Coronary artery (tissue), 2 donors: Measurements from ENCODE around the gene NHSL2.

Experiments
- DNase-seq: peaks from one replicate; pipeline ENCODE4 v3.0.0-alpha.2; 2017; ENCODE audit warnings: low spot score
- H3K27ac ChIP-seq, 2 donors: fragments of 200-600 bp; sonication (generic); one replicate each; pipeline ENCODE4 v1.5.1; 2016 to 2019
- H3K4me3 ChIP-seq: fragments of 200-600 bp; sonication (generic); 2 replicates; pipeline ENCODE4 v1.5.1; 2016; ENCODE audit warnings: mild to moderate bottlenecking, moderate library complexity
- CTCF ChIP-seq: fragments of 200-600 bp; sonication (generic); IDR thresholded peaks from one replicate; pipeline ENCODE4 v1.5.1; 2019; ENCODE audit warnings: antibody characterized with exemption

Gene NHSL2

GRCh38 chrX:72080800-72081199, 170.2 kb downstream of the NHSL2 start:
- peak overlapping the region; percentile 28 for H3K4me3 ChIP-seq

DNA sequence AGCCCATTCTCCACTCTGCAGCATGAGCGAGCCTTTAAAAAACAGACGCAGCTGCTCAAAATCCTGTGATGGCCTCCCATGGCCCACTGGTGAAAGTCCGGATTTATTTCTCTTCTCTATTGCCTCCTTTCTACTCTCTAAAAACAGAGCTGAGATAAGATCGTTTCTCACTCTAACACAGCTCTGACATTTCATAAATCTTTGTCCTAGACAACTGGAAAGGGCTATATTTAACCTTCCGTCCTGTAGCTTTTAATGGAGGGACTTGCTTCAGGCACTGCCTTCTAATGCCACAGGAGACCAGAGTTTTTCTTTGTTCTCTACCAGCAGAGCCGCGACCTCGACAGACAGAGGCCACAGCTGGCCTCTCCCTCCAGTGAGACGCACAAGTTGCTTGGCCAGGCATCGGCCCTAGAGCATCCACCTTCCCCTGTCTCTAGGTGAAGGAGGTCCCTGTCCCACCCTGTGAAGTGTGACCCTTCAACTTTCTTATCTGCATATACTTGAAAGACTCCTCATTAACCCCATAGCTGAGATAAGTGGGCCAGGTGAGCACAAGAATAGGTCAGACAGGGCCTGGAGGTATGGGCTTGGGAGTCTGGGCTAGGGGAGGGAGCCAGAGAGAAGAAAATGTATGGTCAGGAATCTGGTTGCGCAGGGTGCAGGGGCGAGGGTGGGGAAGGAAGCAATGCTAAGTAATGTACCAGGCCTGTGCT, 171.1 kb downstream of the NHSL2 start:
- no peak overlapping the region for H3K4me3 ChIP-seq
- DNase-seq = no peak
- no peak for TF ChIP-seq CTCF
- H3K27ac ChIP-seq = no peak overlapping the region

More at GRCh38 chrX:72080800-72081199, 170.2 kb downstream of the NHSL2 start:
- TF ChIP-seq CTCF = no peak
- no peak for DNase-seq
- peak overlapping the region in 1 of 2 donors; percentile 22 for H3K27ac ChIP-seq

- no peak for DNase-seq
- no peak for TF ChIP-seq CTCF
- no peak overlapping the region for H3K4me3 ChIP-seq
- H3K27ac ChIP-seq = no peak overlapping the region
Observed at GRCh38 chrX:72083291-72083690, 172.6 kb downstream of the NHSL2 start.

DNA sequence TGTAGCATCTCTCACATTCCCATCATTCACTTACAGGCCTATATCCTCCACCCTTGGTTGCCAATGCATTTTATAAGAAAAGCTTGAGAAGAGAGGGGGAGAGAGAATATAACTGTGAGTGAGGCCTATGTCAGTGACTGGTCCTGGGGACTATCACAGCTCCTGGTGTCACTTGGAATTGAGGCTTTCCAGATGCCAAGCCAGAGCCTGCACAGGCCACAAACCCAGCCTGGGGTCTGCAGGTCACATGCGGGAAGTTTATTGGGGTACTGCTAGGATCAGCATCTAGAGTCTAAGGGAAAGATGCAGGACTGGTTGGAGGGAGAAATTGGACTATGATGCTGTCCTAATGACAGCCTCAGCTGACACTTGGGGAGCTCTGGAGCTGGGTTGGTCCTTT, 173.5 kb downstream of the NHSL2 start:
- H3K4me3 ChIP-seq = no peak overlapping the region
- no peak overlapping the region for H3K27ac ChIP-seq
- DNase-seq = no peak
- no peak for TF ChIP-seq CTCF

GRCh38 chrX:72086995-72087394, 176.3 kb downstream of the NHSL2 start:
- no peak for DNase-seq
- Histone ChIP-seq H3K27ac (no peak overlapping the region), H3K4me3 (no peak overlapping the region)
- no peak for TF ChIP-seq CTCF

- DNase-seq = no peak
- H3K27ac ChIP-seq = no peak overlapping the region
- TF ChIP-seq CTCF = no peak
- no peak overlapping the region for H3K4me3 ChIP-seq
Observed at GRCh38 chrX:72088761-72089160, 178.1 kb downstream of the NHSL2 start.

GRCh38 chrX:72089254-72089653, 178.6 kb downstream of the NHSL2 start:
- Histone ChIP-seq H3K27ac (no peak overlapping the region), H3K4me3 (no peak overlapping the region)
- TF ChIP-seq CTCF = no peak
- DNase-seq = no peak
